ENCODE data around the gene WASF3.

WASF3 gene, protein sequence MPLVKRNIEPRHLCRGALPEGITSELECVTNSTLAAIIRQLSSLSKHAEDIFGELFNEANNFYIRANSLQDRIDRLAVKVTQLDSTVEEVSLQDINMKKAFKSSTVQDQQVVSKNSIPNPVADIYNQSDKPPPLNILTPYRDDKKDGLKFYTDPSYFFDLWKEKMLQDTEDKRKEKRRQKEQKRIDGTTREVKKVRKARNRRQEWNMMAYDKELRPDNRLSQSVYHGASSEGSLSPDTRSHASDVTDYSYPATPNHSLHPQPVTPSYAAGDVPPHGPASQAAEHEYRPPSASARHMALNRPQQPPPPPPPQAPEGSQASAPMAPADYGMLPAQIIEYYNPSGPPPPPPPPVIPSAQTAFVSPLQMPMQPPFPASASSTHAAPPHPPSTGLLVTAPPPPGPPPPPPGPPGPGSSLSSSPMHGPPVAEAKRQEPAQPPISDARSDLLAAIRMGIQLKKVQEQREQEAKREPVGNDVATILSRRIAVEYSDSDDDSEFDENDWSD

GRCh38 chr13:26557393-26558073, at the start of gene WASF3:
Gene WASF3 (plus strand): TSS chr13:26557683. CDS start chr13:26642271, 84,588 bp downstream.
- peak; percentile 67 for DNase-seq
- peaks cover 7% of the 10 kb centered on the region for H3K4me1 Mint-ChIP-seq
- H3K9me3 Mint-ChIP-seq, result no peaks in the 10 kb centered on the region
- H3K27me3 Mint-ChIP-seq, result peaks cover 44% of the 10 kb centered on the region
- CTCF ChIA-PET, result no interaction called here
- peak within 1 kb of the TSS; percentile 56 for H3K4me3 Mint-ChIP-seq
- H3K36me3 Mint-ChIP-seq, result no peaks in the 10 kb centered on the region
- no peak within 1 kb of the TSS for H3K27ac Mint-ChIP-seq

- CTCF ChIA-PET, result no interaction called here
- no peak for DNase-seq
- no peaks in the 10 kb centered on the region for H3K4me1 Mint-ChIP-seq
Measured at GRCh38 chr13:26508885-26509284, 48.6 kb upstream of the WASF3 start.

DNA sequence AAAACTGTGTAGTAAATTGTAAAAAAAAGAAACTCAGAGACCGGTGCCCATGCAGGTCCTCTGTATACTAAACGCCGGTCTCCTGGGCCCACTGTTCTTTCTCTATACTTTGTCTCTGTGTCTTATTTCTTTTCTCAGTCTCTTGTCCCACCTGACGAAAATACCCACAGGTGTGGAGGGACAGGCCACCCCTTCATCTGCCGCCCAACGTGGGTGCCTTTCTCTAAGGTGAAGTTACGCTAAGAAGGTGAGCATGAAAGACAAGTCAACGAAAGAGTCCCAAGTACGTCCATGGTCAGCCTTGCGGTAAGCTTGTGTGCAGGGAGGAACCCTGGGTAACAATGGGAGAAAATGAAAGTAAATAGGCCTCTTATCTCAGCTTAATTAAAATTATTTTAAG, 48.0 kb upstream of the WASF3 start:
- H3K4me3 Mint-ChIP-seq, result no peak overlapping the region
- no peak overlapping the region for H3K27ac Mint-ChIP-seq
- DNase-seq, result no peak
- H3K27me3 Mint-ChIP-seq, result no peaks in the 10 kb centered on the region
- H3K9me3 Mint-ChIP-seq, result peaks cover 6% of the 10 kb centered on the region
- no peaks in the 10 kb centered on the region for H3K36me3 Mint-ChIP-seq
- CTCF ChIA-PET, result no interaction called here
- H3K4me1 Mint-ChIP-seq, result no peaks in the 10 kb centered on the region

More at GRCh38 chr13:26508885-26509284, 48.6 kb upstream of the WASF3 start:
- Mint-ChIP-seq H3K27me3 (no peaks in the 10 kb centered on the region), H3K9me3 (peaks cover 6% of the 10 kb centered on the region), H3K36me3 (no peaks in the 10 kb centered on the region), H3K4me3 (no peak overlapping the region), H3K27ac (no peak overlapping the region)

GRCh38 chr13:26513931-26514330, 43.6 kb upstream of the WASF3 start:
- Mint-ChIP-seq H3K27ac (no peak overlapping the region), H3K4me1 (no peaks in the 10 kb centered on the region), H3K9me3 (peaks cover 2% of the 10 kb centered on the region), H3K4me3 (no peak overlapping the region), H3K27me3 (peaks cover 4% of the 10 kb centered on the region), H3K36me3 (no peaks in the 10 kb centered on the region)
- CTCF ChIA-PET, result no interaction called here
- no peak for DNase-seq

DNA sequence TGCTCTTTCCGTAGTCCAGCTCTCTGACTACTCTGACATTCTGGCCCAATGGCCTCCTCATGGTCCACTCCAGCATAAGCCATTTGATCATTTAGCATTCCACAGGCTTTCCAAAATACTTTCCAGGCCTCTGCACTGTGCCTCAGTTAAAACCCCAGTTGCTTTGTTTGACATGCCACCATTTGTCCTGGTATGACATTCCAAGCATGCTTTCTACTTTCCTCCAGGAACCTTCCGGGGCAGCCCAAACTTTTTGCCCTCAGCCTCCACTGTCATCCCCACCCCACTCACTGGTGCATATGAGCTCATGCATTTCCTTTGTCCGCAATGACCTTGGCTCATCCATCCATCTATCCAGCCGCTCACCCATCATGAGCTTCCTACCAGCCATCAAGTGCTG, 41.8 kb upstream of the WASF3 start:
- Mint-ChIP-seq H3K9me3 (no peaks in the 10 kb centered on the region), H3K27me3 (peaks cover 6% of the 10 kb centered on the region), H3K27ac (no peak overlapping the region), H3K36me3 (no peaks in the 10 kb centered on the region), H3K4me1 (no peaks in the 10 kb centered on the region), H3K4me3 (no peak overlapping the region)
- DNase-seq, result no peak
- CTCF ChIA-PET, result interaction anchor here (2.0 kb wide), 1 partner anchor 19 kb away, joined by 4 read pairs; no protein-coding TSS in a partner anchor

GRCh38 chr13:26517936-26518335, 39.5 kb upstream of the WASF3 start:
- CTCF ChIA-PET, result interaction anchor here (1.5 kb wide), 1 partner anchor 333 kb away, joined by 3 read pairs; no protein-coding TSS in a partner anchor
- H3K9me3 Mint-ChIP-seq, result no peaks in the 10 kb centered on the region

DNA sequence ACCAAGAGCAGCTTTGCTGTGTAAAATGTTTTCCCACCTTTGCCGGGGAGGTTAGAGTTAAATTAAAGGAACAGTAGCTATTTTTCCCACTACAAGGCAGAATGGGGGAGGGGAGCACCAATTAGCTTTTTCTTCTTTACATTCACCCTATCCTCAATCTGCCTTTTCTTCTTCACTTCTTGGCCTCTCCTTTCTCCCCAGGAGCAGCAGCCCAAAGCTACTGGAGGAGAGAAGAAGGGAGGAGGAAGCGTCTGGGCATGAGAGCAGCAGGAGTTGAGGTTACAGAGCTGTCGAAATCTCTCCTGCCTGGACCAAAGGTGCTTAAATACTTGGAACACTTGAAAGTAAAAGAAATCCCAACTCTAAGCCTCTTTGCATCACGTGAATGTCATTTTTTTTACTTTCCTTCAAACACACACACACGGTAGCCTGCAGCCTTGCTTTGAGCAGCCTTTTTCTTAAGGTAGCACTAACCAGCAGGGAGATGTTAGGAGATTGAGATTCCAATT, 39.0 kb upstream of the WASF3 start:
- no peak overlapping the region for H3K4me3 Mint-ChIP-seq
- peaks cover 8% of the 10 kb centered on the region for H3K27me3 Mint-ChIP-seq
- H3K4me1 Mint-ChIP-seq, result no peaks in the 10 kb centered on the region
- H3K36me3 Mint-ChIP-seq, result no peaks in the 10 kb centered on the region
- no peaks in the 10 kb centered on the region for H3K9me3 Mint-ChIP-seq
- no peak for DNase-seq
- H3K27ac Mint-ChIP-seq, result no peak overlapping the region
- CTCF ChIA-PET, result interaction anchor here (1.5 kb wide), 1 partner anchor 334 kb away, joined by 3 read pairs; no protein-coding TSS in a partner anchor

More at GRCh38 chr13:26517936-26518335, 39.5 kb upstream of the WASF3 start:
- H3K27me3 Mint-ChIP-seq, result peaks cover 8% of the 10 kb centered on the region
- no peaks in the 10 kb centered on the region for H3K36me3 Mint-ChIP-seq
- DNase-seq, result no peak
- no peaks in the 10 kb centered on the region for H3K4me1 Mint-ChIP-seq
- no peak overlapping the region for H3K4me3 Mint-ChIP-seq
- no peak overlapping the region for H3K27ac Mint-ChIP-seq

DNA sequence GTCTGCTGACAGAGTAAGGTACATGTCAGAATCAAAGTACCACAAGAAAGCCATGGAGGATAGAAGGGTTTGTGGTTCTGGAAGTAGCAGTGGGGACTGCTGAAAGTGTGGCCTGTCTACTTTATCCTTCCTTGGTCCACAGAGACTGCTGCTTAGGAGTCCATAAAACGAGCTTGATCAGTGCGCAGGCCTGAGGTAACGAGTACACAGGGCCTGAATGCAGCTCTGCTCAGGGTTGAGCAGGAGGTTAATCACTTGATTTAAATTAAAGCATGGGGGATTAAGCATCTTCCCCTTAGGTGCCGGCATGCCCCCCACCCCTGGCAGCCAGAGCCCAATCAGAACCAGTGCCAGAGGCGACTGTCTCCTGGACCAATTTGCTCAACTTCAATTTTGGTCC, 34.9 kb upstream of the WASF3 start:
- Mint-ChIP-seq H3K4me3 (no peak overlapping the region), H3K27ac (no peak overlapping the region), H3K36me3 (no peaks in the 10 kb centered on the region), H3K9me3 (no peaks in the 10 kb centered on the region), H3K4me1 (no peaks in the 10 kb centered on the region), H3K27me3 (peaks cover 4% of the 10 kb centered on the region)
- DNase-seq, result no peak
- CTCF ChIA-PET, result no interaction called here

DNA sequence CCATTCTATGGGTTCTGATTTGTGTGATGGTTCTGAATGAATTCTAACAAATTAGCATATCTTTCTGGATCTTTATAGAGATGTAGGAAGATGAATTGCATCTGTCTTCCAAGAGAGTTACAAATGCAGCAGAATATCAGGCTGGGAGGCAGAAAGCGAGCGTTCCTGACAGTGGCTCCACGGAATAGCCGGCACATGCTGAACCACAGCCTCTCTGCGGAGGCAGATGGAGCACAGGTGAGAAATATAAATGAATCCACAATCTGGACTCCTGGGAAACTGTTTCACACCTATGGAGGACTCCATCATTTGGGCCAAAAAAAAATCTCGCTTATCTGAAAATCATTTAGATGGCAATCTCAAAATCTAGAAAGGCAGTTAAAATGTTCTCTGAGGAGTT, 34.5 kb upstream of the WASF3 start:
- Mint-ChIP-seq H3K4me3 (no peak overlapping the region), H3K27me3 (peaks cover 4% of the 10 kb centered on the region), H3K36me3 (no peaks in the 10 kb centered on the region), H3K27ac (no peak overlapping the region), H3K4me1 (no peaks in the 10 kb centered on the region), H3K9me3 (no peaks in the 10 kb centered on the region)
- DNase-seq, result no peak
- CTCF ChIA-PET, result no interaction called here

DNA sequence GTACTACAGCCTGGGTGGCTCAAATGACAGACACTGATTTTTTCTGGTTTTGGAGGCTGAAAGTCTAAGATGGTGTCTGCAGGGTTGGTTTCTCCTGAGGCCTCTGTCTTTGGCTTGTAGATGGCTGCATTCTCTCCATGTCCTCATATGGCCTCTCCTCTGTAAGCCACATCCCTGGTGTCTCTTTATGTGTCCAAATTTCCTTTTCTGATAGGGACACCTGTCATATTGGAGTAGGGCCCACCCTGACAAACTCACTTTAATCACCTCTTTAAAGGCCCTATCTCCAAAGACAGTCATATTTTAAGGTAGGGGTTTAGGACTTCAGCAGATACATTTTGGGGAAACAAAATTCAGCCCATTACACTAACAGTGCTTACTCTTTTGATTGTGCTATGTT, 32.0 kb upstream of the WASF3 start:
- CTCF ChIA-PET, result no interaction called here
- no peaks in the 10 kb centered on the region for H3K9me3 Mint-ChIP-seq
- H3K4me3 Mint-ChIP-seq, result no peak overlapping the region
- H3K36me3 Mint-ChIP-seq, result no peaks in the 10 kb centered on the region
- no peak for DNase-seq
- no peak overlapping the region for H3K27ac Mint-ChIP-seq
- no peaks in the 10 kb centered on the region for H3K4me1 Mint-ChIP-seq
- H3K27me3 Mint-ChIP-seq, result peaks cover 4% of the 10 kb centered on the region

- Mint-ChIP-seq H3K27ac (no peak overlapping the region), H3K4me3 (no peak overlapping the region), H3K4me1 (no peaks in the 10 kb centered on the region), H3K27me3 (no peaks in the 10 kb centered on the region), H3K9me3 (no peaks in the 10 kb centered on the region), H3K36me3 (no peaks in the 10 kb centered on the region)
- CTCF ChIA-PET, result no interaction called here
- DNase-seq, result no peak
Measured at GRCh38 chr13:26526702-26527216, 30.7 kb upstream of the WASF3 start.

DNA sequence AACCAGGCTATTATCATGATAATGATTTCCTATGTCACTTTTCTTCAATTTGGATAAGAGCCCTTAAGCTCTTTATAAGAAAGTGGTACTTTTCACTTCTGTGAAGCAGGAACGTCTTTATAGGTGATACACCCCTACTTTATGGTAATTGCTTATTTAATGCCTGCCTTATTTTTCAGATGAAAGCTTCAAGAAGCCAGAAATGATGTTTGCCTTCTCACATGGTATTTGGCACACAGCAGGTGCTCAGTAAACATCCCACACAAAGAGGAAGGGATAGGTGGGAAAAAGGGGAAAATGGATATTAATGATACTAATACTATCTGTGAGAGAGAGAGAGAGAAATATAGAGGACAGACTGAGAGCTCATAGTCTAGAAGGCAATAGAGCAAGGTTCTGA, 29.0 kb upstream of the WASF3 start:
- Mint-ChIP-seq H3K27ac (peak overlapping the region; percentile 60), H3K36me3 (no peaks in the 10 kb centered on the region), H3K27me3 (no peaks in the 10 kb centered on the region), H3K4me1 (no peaks in the 10 kb centered on the region), H3K4me3 (no peak overlapping the region), H3K9me3 (no peaks in the 10 kb centered on the region)
- no peak for DNase-seq
- CTCF ChIA-PET, result no interaction called here

GRCh38 chr13:26529441-26529840, 28.0 kb upstream of the WASF3 start:
- DNase-seq, result peak; percentile 67
- Mint-ChIP-seq H3K4me1 (no peaks in the 10 kb centered on the region), H3K36me3 (no peaks in the 10 kb centered on the region), H3K9me3 (no peaks in the 10 kb centered on the region), H3K27me3 (no peaks in the 10 kb centered on the region), H3K27ac (no peak overlapping the region), H3K4me3 (no peak overlapping the region)
- CTCF ChIA-PET, result no interaction called here

- Mint-ChIP-seq H3K4me3 (no peak overlapping the region), H3K9me3 (no peaks in the 10 kb centered on the region), H3K4me1 (no peaks in the 10 kb centered on the region), H3K36me3 (no peaks in the 10 kb centered on the region), H3K27ac (no peak overlapping the region), H3K27me3 (no peaks in the 10 kb centered on the region)
- CTCF ChIA-PET, result no interaction called here
- no peak for DNase-seq
Measured at GRCh38 chr13:26531742-26532141, 25.7 kb upstream of the WASF3 start.
